ENCODE measurements around the gene TMED3.

Gene TMED3

GRCh38 chr15:79310985-79311900, at the start of gene TMED3:
Gene TMED3, plus strand, starts transcription at chr15:79311112. Its CDS starts 138 bp downstream, at chr15:79311250.
- DNase-seq, result peak; percentile 85

GRCh38 chr15:79261836-79262235, 49.1 kb upstream of the TMED3 start:
- DNase-seq, result no peak

- DNase-seq, result no peak
Measured at GRCh38 chr15:79265167-79265566, 45.7 kb upstream of the TMED3 start.

- DNase-seq, result no peak
Measured at GRCh38 chr15:79265987-79266579, 44.8 kb upstream of the TMED3 start.

- DNase-seq, result no peak
Measured at GRCh38 chr15:79282371-79283251, 28.3 kb upstream of the TMED3 start, which contains the start of gene ANKRD34C. Gene ANKRD34C, plus strand, starts transcription at chr15:79282722. Its CDS starts 10,563 bp downstream, at chr15:79293285.

GRCh38 chr15:79283252-79284048, 27.5 kb upstream of the TMED3 start:
- no peak for DNase-seq

GRCh38 chr15:79290642-79291275, 20.2 kb upstream of the TMED3 start:
- DNase-seq, result no peak

GRCh38 chr15:79292011-79292410, 18.9 kb upstream of the TMED3 start:
- DNase-seq, result no peak

GRCh38 chr15:79294075-79294474, 16.8 kb upstream of the TMED3 start:
- DNase-seq, result no peak

GRCh38 chr15:79296583-79296982, 14.3 kb upstream of the TMED3 start:
- no peak for DNase-seq

GRCh38 chr15:79299126-79299840, 11.6 kb upstream of the TMED3 start:
- DNase-seq, result no peak

- DNase-seq, result no peak
Measured at GRCh38 chr15:79299841-79300235, 11.1 kb upstream of the TMED3 start.

- no peak for DNase-seq
Measured at GRCh38 chr15:79307251-79307650, 3.7 kb upstream of the TMED3 start.

GRCh38 chr15:79308874-79309273, 2.0 kb upstream of the TMED3 start:
- DNase-seq, result no peak

GRCh38 chr15:79310612-79310984, 314 bp upstream of the TMED3 start:
- no peak for DNase-seq

GRCh38 chr15:79311901-79312553, 1.1 kb downstream of the TMED3 start:
- DNase-seq, result no peak

- DNase-seq, result no peak
Measured at GRCh38 chr15:79314186-79314585, 3.3 kb downstream of the TMED3 start.

GRCh38 chr15:79314811-79315210, 3.9 kb downstream of the TMED3 start:
- no peak for DNase-seq

- no peak for DNase-seq
Measured at GRCh38 chr15:79315623-79316328, 4.9 kb downstream of the TMED3 start.

- no peak for DNase-seq
Measured at GRCh38 chr15:79316864-79317263, 6.0 kb downstream of the TMED3 start.

Data from NCI-H774 (cell line).